GM19239 (cell line): Measurements from ENCODE around the gene ADPGK.

Experiments used
- DNase-seq: peaks from one replicate; pipeline ENCODE4 v3.0.0; 2011; ENCODE audit warnings: low spot score; ENCODE audit not compliant: insufficient read length
- FAIRE-seq: peaks from 2 replicates; lab custom pipeline; 2011; peaks lifted over from hg19 to GRCh38; lab: Jason Lieb, UNC

Gene ADPGK

GRCh38 chr15:72792431-72792830 is 8.9 kb upstream of the ADPGK start:
- no peak for FAIRE-seq

DNA sequence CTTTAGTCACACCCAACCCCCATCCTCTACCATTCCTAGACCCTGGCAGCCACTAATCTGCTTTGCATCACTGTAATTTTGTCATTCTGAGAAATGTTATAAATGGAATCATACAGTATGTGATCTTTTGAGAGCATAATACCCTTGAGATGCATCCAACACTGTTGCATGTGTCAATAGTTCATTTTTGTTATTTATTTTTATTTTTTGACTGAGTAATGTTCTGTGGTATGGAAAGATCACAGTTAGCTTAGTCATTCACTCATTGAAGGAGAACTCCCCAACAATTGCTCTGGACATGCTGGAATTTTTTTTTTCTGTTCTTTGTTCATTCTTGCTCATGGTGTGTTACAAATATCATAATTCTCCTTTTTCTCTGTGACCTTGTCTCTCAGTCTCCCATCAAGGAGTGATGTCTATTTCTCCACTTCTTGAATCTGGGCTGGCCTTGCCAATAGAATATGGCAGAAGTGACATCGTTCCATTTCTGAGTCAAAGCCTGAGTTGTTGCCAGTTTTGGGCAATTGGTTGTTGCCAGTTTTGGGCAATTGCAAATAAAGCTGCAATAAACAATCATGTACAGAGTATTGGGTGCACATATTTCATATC is 6.8 kb upstream of the ADPGK start:
- FAIRE-seq = no peak
- no peak for DNase-seq

More at GRCh38 chr15:72792431-72792830, 8.9 kb upstream of the ADPGK start:
- DNase-seq = no peak

- DNase-seq (no peak), FAIRE-seq (no peak)
Measured at GRCh38 chr15:72787526-72787925, 4.0 kb upstream of the ADPGK start.

- peak; percentile 18 for FAIRE-seq
- no peak for DNase-seq
Measured at GRCh38 chr15:72786676-72787345, 3.3 kb upstream of the ADPGK start.

- FAIRE-seq (no peak), DNase-seq (no peak)
Measured at GRCh38 chr15:72786242-72786641, 2.7 kb upstream of the ADPGK start.

DNA sequence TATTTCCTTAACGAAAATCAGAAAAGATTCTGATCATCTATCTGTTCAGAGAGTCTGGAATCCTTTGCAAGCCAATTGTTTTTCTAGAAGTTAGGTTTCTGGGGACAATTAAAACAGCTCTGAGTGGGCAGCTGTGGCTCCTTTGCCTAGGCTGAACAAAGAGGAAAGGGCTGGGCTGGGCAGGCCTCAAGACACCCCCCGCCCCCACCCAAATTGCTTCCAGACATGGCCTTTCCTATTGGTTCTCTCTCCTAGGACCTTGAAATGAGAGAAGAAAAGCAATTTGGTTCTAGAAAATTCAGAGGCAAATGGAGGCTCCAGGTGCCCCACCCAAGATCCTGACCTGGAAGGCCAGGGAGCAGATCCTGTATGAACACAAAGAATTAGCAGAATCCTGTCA is 2.3 kb upstream of the ADPGK start:
- no peak for DNase-seq
- no peak for FAIRE-seq

GRCh38 chr15:72785432-72785831 is 1.9 kb upstream of the ADPGK start:
- FAIRE-seq = no peak

DNA sequence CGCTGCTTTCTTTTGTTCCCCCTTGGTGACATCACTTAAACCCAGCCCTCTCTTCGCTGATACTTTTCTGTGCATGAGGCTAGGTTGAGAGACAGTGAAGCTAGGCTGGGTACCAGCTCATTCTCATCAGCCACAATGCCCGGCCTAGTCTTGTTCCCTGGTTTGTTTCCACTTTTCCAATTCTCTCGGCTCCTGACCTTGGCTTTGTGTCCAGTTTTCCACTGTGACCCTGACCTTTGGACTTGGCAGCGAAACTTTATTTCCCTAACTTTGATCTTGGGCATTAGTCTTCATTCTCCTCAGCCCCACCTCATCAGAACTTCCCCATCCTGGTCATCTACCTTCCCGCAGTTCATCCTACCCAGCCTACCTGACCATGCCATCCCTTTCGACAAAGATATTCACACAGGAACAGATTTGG is 908 bp upstream of the ADPGK start:
- FAIRE-seq (no peak), DNase-seq (no peak)

More at GRCh38 chr15:72785432-72785831, 1.9 kb upstream of the ADPGK start:
- no peak for DNase-seq

GRCh38 chr15:72783004-72783639 is 436 bp downstream of the ADPGK start:
- peak; percentile 28 for DNase-seq
- FAIRE-seq = no peak

GRCh38 chr15:72782274-72783003 is 1.1 kb downstream of the ADPGK start:
- FAIRE-seq = peak; percentile 94

DNA sequence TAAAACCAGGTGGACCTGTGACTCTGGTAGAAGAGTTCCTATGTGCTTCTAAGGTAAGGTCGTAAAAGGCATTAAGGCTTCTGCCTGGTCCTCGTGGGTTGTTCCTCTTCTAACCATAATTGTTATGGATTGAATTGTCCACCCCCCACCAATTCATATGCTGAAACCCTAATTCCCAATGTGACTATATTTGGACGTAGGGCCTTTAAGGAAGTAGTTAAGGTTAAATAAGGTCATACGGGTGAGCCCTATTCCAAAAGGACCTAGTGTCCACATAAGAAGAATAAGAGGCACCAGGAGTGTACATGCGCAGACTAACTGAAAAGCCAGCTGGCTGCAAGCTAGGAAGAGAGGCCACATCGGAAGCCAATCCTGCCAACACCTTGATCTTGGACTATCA is 1.9 kb downstream of the ADPGK start:
- FAIRE-seq = no peak
- no peak for DNase-seq

More at GRCh38 chr15:72782274-72783003, 1.1 kb downstream of the ADPGK start:
- DNase-seq = no peak

DNA sequence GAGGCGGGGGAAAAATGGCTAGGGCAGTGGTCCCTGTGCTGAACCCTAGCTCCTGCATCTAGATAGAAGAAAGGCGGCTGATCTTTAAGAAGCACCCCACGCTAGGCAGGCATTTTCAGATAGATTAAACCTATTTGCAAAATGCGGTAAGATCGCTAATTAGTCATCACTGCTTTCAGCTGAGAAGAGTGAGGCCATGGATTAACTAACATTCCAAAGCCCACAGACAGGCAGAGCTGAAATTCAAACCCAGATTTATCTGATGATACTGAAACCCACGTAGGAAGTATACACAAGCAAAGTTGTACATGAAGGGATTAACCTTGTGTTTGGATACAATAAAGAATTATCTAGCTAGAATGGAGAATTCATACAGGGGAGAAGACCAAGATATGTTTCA is 4.8 kb downstream of the ADPGK start:
- FAIRE-seq (no peak), DNase-seq (no peak)

GRCh38 chr15:72774696-72775383 is 8.7 kb downstream of the ADPGK start:
- FAIRE-seq (no peak), DNase-seq (no peak)

DNA sequence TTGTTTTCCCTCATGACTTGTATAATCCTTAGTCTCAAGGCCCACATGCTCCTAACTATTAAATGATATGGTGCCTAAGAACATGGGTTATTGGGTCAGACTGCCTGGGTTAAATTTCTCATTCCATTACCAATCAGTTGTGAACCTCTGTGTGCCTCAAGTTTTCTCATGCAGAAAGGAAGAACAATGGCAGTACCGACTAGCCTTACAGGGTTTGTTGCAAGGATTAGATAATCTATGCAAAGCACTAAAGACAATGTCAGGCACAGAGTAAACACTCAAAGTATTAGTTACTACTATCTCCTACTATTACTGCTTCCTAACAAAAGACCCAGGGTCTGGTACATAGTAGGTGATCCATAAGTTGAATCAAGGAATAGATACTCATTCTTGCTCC is 12.2 kb downstream of the ADPGK start:
- FAIRE-seq = no peak
- no peak for DNase-seq

DNA sequence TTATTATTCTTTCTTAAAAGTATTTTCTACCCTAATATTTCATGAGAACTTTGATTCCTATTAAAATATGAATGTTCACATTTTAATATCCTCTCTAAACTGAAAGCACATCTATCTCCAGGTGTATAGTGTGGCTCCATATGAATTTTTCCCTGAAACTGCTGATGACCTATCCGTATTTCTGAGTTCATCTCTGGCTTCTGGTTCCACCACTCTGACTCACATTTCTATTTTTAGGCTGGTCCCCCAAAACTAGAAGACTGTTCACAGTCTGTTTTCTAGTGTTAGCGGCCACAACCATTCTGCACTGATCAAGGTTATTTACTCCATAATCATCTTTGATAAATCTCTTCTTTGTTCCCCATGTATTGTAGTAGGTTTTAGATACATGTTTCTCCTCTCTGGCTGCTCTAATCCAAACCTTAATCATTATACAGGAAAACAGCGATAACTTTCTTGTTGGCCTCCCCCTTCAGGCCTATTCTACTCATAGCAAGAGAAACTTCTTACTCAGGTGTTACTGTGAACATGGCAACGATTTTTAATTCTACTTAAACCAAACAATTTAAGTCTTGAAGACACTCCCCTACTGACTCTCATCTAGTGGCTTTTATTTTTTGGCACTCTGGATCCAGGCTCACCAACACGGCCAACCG is 12.8 kb downstream of the ADPGK start:
- FAIRE-seq (peak; percentile 45), DNase-seq (no peak)

DNA sequence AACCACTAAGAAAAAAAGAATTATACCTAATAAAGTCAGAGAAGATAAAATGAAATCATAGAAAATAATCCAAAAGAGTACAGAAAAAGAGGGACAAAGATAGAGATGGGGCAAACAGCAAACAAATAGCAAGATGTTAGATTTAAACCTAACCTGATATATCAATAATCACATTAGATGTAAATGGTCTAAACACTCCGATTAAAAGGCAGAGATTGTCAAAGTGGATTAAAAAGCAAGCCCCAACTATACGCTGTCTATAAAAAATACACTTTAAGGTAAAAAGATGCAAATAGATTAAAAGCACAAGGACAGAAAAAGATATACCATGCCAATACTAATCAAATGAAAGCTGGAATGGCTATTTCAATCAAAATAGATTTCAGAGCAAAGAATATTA is 16.8 kb downstream of the ADPGK start:
- DNase-seq (no peak), FAIRE-seq (no peak)

- FAIRE-seq (no peak), DNase-seq (no peak)
Measured at GRCh38 chr15:72766025-72766424, 17.5 kb downstream of the ADPGK start.

DNA sequence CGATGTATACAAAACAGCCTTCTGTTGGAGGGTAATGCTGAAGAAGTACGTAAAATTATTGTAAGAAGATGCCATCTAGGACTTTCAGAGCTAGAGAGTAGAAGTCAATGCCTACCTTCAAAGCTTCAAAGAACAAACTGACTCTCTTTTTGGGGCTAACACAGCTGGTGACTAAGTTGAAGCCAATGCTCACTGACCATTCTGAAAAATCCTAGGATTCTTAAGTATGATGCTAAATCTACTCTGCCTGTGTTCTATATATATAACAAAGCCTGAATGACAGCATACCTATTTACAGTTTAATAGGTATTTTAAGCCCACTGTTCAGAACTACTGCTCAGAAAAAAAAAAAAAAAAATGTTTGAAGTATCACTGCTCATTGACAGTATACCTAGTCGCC is 18.9 kb downstream of the ADPGK start:
- no peak for FAIRE-seq
- no peak for DNase-seq

GRCh38 chr15:72760590-72761260 is 22.8 kb downstream of the ADPGK start:
- no peak for DNase-seq
- FAIRE-seq = no peak
